HG02623 (cell line): Measurements from ENCODE around the gene GALNT6.

Source experiments
- ATAC-seq: cut with Tn5 transposase; IDR thresholded peaks from one replicate; pipeline ENCODE4 v1.9.1; 2021; ENCODE audit warnings: moderate library complexity; ENCODE audit not compliant: unreplicated experiment

The GALNT6 gene, protein sequence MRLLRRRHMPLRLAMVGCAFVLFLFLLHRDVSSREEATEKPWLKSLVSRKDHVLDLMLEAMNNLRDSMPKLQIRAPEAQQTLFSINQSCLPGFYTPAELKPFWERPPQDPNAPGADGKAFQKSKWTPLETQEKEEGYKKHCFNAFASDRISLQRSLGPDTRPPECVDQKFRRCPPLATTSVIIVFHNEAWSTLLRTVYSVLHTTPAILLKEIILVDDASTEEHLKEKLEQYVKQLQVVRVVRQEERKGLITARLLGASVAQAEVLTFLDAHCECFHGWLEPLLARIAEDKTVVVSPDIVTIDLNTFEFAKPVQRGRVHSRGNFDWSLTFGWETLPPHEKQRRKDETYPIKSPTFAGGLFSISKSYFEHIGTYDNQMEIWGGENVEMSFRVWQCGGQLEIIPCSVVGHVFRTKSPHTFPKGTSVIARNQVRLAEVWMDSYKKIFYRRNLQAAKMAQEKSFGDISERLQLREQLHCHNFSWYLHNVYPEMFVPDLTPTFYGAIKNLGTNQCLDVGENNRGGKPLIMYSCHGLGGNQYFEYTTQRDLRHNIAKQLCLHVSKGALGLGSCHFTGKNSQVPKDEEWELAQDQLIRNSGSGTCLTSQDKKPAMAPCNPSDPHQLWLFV

GRCh38 chr12:51391283-51392123 is at the start of gene GALNT6:
TSS of gene GALNT6 (minus strand) at chr12:51391406. CDS start at chr12:51379781, 11,625 bp downstream.
- ATAC-seq, result peak; percentile 44

DNA sequence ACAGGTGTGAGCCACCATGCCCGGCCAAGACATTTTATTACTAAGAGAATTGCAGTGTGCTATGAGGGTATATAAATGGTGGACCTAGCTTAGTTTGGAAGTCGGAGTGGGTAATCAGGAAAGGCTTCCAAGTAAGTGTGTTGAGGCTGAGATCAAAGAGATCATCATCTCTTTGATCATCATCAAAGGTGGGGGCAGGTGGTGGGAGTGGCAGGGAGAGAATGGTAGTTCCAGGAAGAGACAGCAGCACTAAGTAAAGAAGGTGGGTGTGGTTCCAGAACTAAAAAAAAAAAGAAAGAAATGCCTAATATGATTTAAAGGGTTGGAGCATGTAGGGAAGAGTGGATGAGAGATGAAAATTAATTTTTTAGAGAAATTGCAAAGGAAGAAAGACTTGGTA is 48.1 kb upstream of the GALNT6 start:
- no peak for ATAC-seq

GRCh38 chr12:51437431-51437830 is 46.2 kb upstream of the GALNT6 start:
- no peak for ATAC-seq

GRCh38 chr12:51434305-51434704 is 43.1 kb upstream of the GALNT6 start:
- no peak for ATAC-seq

DNA sequence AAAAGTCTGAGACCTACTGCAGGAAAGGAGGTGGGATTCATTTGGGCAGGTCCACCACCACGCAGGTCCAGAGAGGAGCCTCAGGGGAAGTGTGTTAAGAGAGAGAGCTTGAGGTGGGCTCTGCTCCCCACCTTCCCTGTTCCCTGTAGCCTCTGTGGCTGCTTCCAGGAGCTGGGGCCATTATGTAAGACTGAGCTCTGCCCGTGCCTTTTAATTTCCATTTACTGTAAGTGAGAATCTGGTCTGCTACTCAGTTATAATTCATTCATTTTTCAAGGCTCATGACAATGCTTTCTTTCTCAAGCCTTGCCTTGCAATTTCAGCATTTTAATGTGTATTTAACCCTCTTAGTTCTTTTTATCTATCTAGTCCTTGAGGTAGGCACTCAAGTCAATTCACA is 41.7 kb upstream of the GALNT6 start:
- ATAC-seq, result no peak

DNA sequence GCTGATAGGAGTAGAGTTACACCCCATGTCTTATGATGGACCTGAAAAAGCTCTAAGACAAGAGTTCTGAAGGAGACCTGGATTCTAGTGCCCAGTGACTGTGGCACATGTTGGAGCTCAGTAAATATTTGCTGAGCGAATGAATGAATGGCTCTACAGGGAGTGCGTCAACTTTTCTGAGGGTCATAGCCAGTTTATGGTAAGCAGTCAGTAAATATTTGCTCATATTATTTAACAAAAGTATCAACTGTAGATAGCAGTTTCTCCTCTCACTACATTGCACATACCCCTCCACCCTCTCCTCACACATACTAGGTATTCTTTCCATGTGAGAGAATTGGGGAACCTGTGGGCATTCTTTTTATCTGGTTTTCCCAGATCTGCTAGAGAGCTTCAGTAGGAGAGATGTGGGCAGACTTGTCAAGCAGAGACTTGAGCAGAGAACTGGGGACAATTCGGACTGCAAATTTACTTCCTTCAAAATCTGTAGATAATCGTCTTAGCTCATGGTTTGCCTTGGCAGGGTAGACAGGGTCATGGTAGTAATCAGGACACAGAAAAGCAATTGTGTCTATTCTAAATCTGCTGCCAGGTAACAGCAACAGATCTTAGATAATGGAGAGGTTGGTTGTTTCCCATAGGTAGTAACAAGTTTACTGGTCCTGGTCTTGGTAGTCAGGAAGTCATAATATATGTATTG is 39.1 kb upstream of the GALNT6 start:
- no peak for ATAC-seq

GRCh38 chr12:51429700-51430099 is 38.5 kb upstream of the GALNT6 start:
- ATAC-seq, result no peak

- no peak for ATAC-seq
Observed at GRCh38 chr12:51428256-51428655, 37.0 kb upstream of the GALNT6 start.

GRCh38 chr12:51424662-51425539 is 33.7 kb upstream of the GALNT6 start, which contains the start of gene SLC4A8:
TSS of gene SLC4A8 (plus strand) at chr12:51424831. CDS start at chr12:51424988, 157 bp downstream.
- ATAC-seq, result peak; percentile 77

DNA sequence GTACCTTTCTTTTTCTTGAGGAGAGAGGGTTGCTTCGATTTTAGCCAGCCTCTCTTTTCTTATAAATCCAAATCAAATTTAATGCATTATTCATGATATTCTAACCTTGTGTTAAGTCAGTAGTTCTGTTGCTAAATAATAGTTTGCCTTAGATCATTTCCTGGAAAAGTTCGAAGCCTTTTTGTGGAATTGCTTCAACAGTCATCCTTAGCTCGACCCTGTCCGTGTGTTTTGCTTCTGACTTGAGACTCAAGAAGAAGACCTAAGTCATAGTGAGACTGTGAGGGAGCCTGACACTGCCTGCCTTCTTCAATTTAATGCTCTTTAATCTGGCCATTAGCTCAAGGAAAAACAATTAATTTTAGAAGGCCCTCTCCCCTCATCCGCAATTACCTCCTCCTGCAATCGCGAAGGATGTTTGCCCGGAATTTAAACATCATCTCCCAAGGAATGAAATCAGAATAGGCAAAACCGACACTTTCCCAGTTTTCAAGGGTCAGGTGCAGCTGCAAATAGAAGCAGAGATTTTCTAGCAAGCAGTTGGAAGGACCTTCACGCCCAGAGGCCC is 33.0 kb upstream of the GALNT6 start:
- no peak for ATAC-seq

GRCh38 chr12:51421266-51421884 is 30.2 kb upstream of the GALNT6 start:
- no peak for ATAC-seq

DNA sequence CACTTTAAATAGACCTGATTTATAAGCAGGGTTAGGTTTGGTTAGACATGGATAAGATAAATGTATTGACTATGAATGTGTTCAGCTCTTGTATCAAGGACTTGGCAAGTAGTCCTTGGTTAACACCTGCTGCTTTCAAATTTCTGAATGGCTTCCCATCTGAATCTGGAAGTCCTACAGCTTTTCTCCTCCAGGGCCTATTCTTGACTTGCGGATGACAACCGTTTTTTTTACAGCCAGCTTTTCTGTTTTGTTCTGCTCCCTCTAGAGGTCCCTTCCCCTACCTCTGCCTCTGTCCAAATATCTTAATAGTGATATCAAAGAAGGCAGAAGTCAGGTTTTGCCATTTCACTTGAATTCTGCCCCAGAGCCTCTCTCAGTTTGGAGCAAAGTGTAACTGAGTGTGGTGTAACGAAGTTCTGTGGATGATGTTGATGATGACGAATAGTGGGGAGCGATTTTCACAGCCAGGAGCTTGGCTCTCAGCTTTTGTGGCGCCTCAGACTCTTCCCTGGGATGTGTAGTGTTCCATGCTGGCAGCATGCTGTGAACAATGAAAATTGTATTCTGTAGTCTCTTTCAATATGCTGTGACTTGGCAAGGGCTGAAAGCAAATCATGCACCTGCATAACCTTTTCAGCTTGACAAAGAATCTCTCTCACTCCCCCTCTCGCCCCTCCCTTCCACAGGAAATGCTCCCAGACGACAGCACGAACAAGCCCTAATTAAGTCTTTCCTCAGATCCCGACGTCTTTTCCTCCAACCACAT is 28.4 kb upstream of the GALNT6 start:
- ATAC-seq, result no peak

DNA sequence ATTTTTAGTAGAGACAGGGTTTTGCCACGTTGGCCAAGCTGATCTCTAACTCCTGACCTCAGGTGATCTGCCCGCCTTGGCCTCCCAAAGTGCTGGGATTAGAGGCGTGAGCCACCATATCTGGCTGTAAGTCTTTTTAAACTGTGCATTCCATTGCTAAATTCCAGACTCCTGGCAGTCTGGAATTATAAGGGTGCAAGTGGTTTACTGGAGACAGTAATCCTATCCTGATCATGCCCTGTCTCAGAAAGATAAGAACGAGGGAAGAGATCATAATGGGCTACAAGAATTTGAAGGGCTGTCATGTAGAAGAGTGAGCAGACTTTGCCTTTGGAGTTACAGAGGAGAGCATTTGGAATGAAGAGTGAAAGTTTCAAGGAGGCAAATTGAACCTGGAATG is 26.6 kb upstream of the GALNT6 start:
- ATAC-seq, result no peak

- ATAC-seq, result no peak
Observed at GRCh38 chr12:51415931-51416330, 24.7 kb upstream of the GALNT6 start.

DNA sequence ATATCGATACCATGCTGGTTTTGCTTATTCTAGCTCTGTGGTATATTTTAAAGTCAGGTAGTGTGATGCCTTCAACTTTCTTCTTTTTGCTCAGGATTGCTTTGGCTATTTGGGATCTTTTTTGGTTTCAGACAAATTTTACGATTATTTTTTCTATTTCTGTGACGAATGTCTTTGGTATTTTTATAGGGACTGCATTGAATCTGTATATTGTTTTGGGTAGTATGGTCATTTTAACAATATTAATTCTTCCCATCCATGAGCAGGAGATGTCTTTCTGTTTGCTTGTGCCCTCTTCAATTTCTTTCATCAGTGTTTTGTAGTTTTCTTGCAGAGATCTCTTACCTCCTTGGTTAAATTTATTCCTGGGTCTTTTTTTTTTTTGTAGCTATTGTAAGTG is 22.6 kb upstream of the GALNT6 start:
- no peak for ATAC-seq

GRCh38 chr12:51413149-51413548 is 21.9 kb upstream of the GALNT6 start:
- ATAC-seq, result no peak

DNA sequence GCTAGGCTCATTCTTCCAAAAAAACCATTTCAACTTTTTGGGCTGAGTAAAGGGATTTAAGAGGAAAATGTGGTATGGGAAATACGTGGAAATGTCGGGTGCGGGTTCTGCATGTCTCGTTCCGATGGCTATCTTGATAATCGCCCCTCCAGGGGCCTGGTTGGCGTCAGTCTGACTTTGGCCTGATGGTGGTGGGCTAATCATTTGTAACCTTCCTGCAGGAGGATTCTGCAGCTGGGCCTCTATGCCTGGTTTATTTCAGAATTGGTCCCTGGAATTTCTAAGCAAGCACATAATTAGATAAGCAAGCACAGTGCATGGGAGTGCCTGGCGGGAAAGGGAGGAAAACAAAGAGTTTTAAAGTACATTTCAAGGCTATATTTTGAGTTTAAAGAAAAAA is 18.6 kb upstream of the GALNT6 start:
- ATAC-seq, result no peak

GRCh38 chr12:51407604-51408003 is 16.4 kb upstream of the GALNT6 start:
- no peak for ATAC-seq
